ENCODE results near the gene CIB2.

- TF ChIP-seq POLR2AphosphoS5 (IDR thresholded peaks at IDR 0.05) = no peak
- TF ChIP-seq CTCF (IDR thresholded peaks at IDR 0.05 in 8 of 11, conservative IDR thresholded peaks at IDR 0.05 in 3 of 11) = no peak
Observed at GRCh38 chr15:78110916-78111475, 20.2 kb downstream of the CIB2 start.
